H1 (cell line): Measurements from ENCODE around the gene GALNT13. TPM values are rescaled to one million over a fixed set of nuclear protein-coding genes. Genes with fewer than 3 reads are reported as not detected.

ENCODE experiments used
- CTCF ChIA-PET: fragments of 300-600 bp; sonication (Branson Sonifier 250); formaldehyde crosslinking; loops from one replicate; lab custom pipeline; 2021; ENCODE audit not compliant: partially characterized antibody; lab: Charles Lee
- POLR2A ChIA-PET: fragments of 300-600 bp; sonication (Branson Sonifier 250); formaldehyde crosslinking; loops from one replicate; lab custom pipeline; 2021; ENCODE audit warnings: inconsistent platforms; ENCODE audit not compliant: partially characterized antibody; lab: Charles Lee
- DNase-seq, 2 experiments: peaks; one replicate each; pipeline versions ENCODE4 v3.0.0 to v3.0.0-alpha.2; 2010 to 2022; ENCODE audit warnings: low spot score in 2 of 2, low read depth in 1 of 2, mixed read lengths in 1 of 2
- FAIRE-seq: peaks from 2 replicates; lab custom pipeline; 2011; peaks lifted over from hg19 to GRCh38; lab: Jason Lieb, UNC
- H2AFZ ChIP-seq: 2 replicates; pipeline ENCODE4 v1.8.1; 2012; ENCODE audit warnings: low read length, inconsistent platforms
- H2AK5ac ChIP-seq: 2 replicates; pipeline ENCODE4 v1.6.1; 2013; ENCODE audit warnings: low read depth, low read length
- H2BK120ac ChIP-seq: replicated peaks from 2 replicates; pipeline ENCODE3; 2013; ENCODE audit warnings: low read depth, low read length, inconsistent platforms
- H2BK12ac ChIP-seq: 2 replicates; pipeline ENCODE4 v1.6.1; 2013; ENCODE audit warnings: low read depth, low read length
- H2BK15ac ChIP-seq: 2 replicates; pipeline ENCODE4 v1.6.1; 2013; ENCODE audit warnings: low read length
- H2BK20ac ChIP-seq: 2 replicates; pipeline ENCODE4 v1.6.1; 2013; ENCODE audit warnings: low read length
- H2BK5ac ChIP-seq: 2 replicates; pipeline ENCODE4 v1.6.1; 2013; ENCODE audit warnings: low read depth, low read length
- H3K14ac ChIP-seq: 2 replicates; pipeline ENCODE4 v1.6.1; 2013; ENCODE audit warnings: inconsistent platforms; ENCODE audit not compliant: insufficient read length
- H3K18ac ChIP-seq: 2 replicates; pipeline ENCODE4 v1.6.1; 2013; ENCODE audit warnings: low read length; ENCODE audit errors: extremely low read depth
- H3K23ac ChIP-seq: 2 replicates; pipeline ENCODE4 v1.6.1; 2013; ENCODE audit warnings: inconsistent platforms; ENCODE audit not compliant: insufficient read length
- H3K23me2 ChIP-seq: 2 replicates; pipeline ENCODE4 v1.6.1; 2013; ENCODE audit warnings: low read depth, low read length
- H3K27ac ChIP-seq: 2 replicates; pipeline ENCODE4 v1.6.1; 2011; ENCODE audit warnings: low read depth, low read length, inconsistent platforms
- H3K27me3 ChIP-seq, 4 experiments: replicated peaks in 1 of 4; 1 replicate in 1 of 4; 2 replicates in 3 of 4; pipeline versions ENCODE4 v1.6.1 to v1.8.1; 2011 to 2013; ENCODE audit warnings: low read length in 3 of 4, mild to moderate bottlenecking in 3 of 4, inconsistent platforms in 2 of 4, mixed read lengths in 2 of 4, moderate library complexity in 1 of 4; ENCODE audit not compliant: control insufficient read depth in 3 of 4, insufficient read depth in 3 of 4; ENCODE audit errors: extremely low read depth in 1 of 4
- H3K36me3 ChIP-seq, 4 experiments: 2 replicates each; pipeline versions ENCODE4 v1.6.1 to v1.8.1; 2011 to 2013; ENCODE audit warnings: mild to moderate bottlenecking in 4 of 4, low read length in 3 of 4, moderate library complexity in 2 of 4, control low read depth in 1 of 4, inconsistent platforms in 1 of 4; ENCODE audit not compliant: insufficient read depth in 4 of 4, control insufficient read depth in 2 of 4
- H3K4ac ChIP-seq: replicated peaks from 2 replicates; pipeline ENCODE3; 2013; ENCODE audit warnings: low read length, low read depth, mixed read lengths, inconsistent platforms; ENCODE audit not compliant: insufficient read length
- H3K4me1 ChIP-seq, 4 experiments: replicated peaks in 1 of 4; 1 replicate in 1 of 4; 2 replicates in 3 of 4; pipeline versions ENCODE4 v1.6.1 to v1.8.1; 2011 to 2013; ENCODE audit warnings: low read length in 3 of 4, inconsistent platforms in 2 of 4, mixed read lengths in 1 of 4; ENCODE audit not compliant: insufficient read depth in 4 of 4, control insufficient read depth in 3 of 4
- H3K4me2 ChIP-seq, 2 experiments: 2 replicates each; pipeline versions ENCODE4 v1.6.1 to v1.8.1; 2011 to 2013; ENCODE audit warnings: low read depth in 2 of 2, low read length in 2 of 2, control low read depth in 1 of 2, inconsistent platforms in 1 of 2, mild to moderate bottlenecking in 1 of 2; ENCODE audit not compliant: insufficient read depth in 1 of 2
- H3K4me3 ChIP-seq, 4 experiments: fragments of 200-600, 300-600 bp in 1 of 4; sonication (generic), shearing (Covaris generic), sonication (Bioruptor Twin) in 1 of 4; 2 replicates each; pipeline versions ENCODE4 v1.5.1 to v1.8.1; 2011 to 2016; ENCODE audit warnings: low read length in 4 of 4, low read depth in 3 of 4, control low read depth in 2 of 4, inconsistent platforms in 2 of 4, mild to moderate bottlenecking in 2 of 4, mixed read lengths in 1 of 4, moderate library complexity in 1 of 4; ENCODE audit not compliant: insufficient read depth in 2 of 4; ENCODE audit errors: extremely low read depth in 1 of 4
- H3K56ac ChIP-seq: replicated peaks from 2 replicates; pipeline ENCODE3; 2013; ENCODE audit warnings: low read depth, mild to moderate bottlenecking, mixed read lengths, low read length, inconsistent platforms; ENCODE audit not compliant: insufficient read length
- H3K79me1 ChIP-seq: 2 replicates; pipeline ENCODE4 v1.6.1; 2013; ENCODE audit warnings: low read depth, low read length, control low read depth
- H3K79me2 ChIP-seq, 2 experiments: 2 replicates each; pipeline versions ENCODE4 v1.6.1 to v1.8.1; 2012 to 2013; ENCODE audit warnings: low read length in 2 of 2, mild to moderate bottlenecking in 2 of 2, inconsistent platforms in 1 of 2; ENCODE audit not compliant: insufficient read depth in 2 of 2, control insufficient read depth in 1 of 2
- H3K9ac ChIP-seq, 4 experiments: replicated peaks in 1 of 4; 1 replicate in 1 of 4; 2 replicates in 3 of 4; pipeline versions ENCODE4 v1.6.1 to v1.8.1; 2011 to 2013; ENCODE audit warnings: low read depth in 3 of 4, low read length in 3 of 4, control low read depth in 2 of 4, mild to moderate bottlenecking in 2 of 4, moderate library complexity in 2 of 4, inconsistent platforms in 1 of 4; ENCODE audit errors: extremely low read depth in 1 of 4
- H3K9me3 ChIP-seq, 2 experiments: 2 replicates each; pipeline versions ENCODE4 v1.6.1 to v1.8.1; 2012 to 2013; ENCODE audit warnings: mild to moderate bottlenecking in 2 of 2, moderate library complexity in 2 of 2, control low read depth in 1 of 2, inconsistent platforms in 1 of 2, low read depth in 1 of 2, low read length in 1 of 2, mixed read lengths in 1 of 2; ENCODE audit not compliant: insufficient read depth in 2 of 2
- H4K20me1 ChIP-seq, 2 experiments: replicated peaks in 1 of 2; 2 replicates each; pipeline versions ENCODE3 to v1.8.1; 2011 to 2013; ENCODE audit warnings: inconsistent platforms in 2 of 2, low read length in 2 of 2, mild to moderate bottlenecking in 1 of 2; ENCODE audit not compliant: insufficient read depth in 2 of 2, control insufficient read depth in 1 of 2
- H4K5ac ChIP-seq: 2 replicates; pipeline ENCODE4 v1.6.1; 2013; ENCODE audit warnings: low read length, low read depth, mixed read lengths, inconsistent platforms; ENCODE audit not compliant: insufficient read length
- H4K8ac ChIP-seq: 2 replicates; pipeline ENCODE4 v1.8.0; 2013; ENCODE audit warnings: mild to moderate bottlenecking, moderate library complexity, low read length, inconsistent platforms; ENCODE audit not compliant: insufficient read depth; ENCODE audit errors: extremely low read depth
- H4K91ac ChIP-seq: replicated peaks from 2 replicates; pipeline ENCODE3; 2013; ENCODE audit warnings: low read length, mixed read lengths, inconsistent platforms; ENCODE audit not compliant: insufficient read length
- BACH1 ChIP-seq: IDR thresholded peaks from 2 replicates; pipeline ENCODE4 v1.6.1; 2012; ENCODE audit warnings: low read length, improper control_type of control experiment
- SIN3A ChIP-seq, 2 experiments: IDR thresholded peaks in 1 of 2; conservative IDR thresholded peaks in 1 of 2; 2 replicates each; pipeline ENCODE4 v1.6.1; 2011 to 2012; ENCODE audit warnings: low read length in 2 of 2, improper control_type of control experiment in 1 of 2, low read depth in 1 of 2, mild to moderate bottlenecking in 1 of 2
- SIRT6 ChIP-seq: IDR thresholded peaks from one replicate; pipeline ENCODE4 v1.7.1; 2012; ENCODE audit warnings: low read length, inconsistent platforms
- SP1 ChIP-seq: IDR thresholded peaks from 2 replicates; pipeline ENCODE4 v1.6.1; 2011; ENCODE audit warnings: low read depth, low read length
- WGBS, 2 experiments: shearing (Covaris generic) in 1 of 2; methylation state at CpG; one replicate each; pipeline versions ENCODE4 v1.1.6 to v1.1.7; 2013 to 2015; ENCODE audit warnings: low lambda C conversion rate in 2 of 2, mixed read lengths in 2 of 2, inconsistent platforms in 1 of 2, low coverage in 1 of 2, missing lambda C conversion rate in 1 of 2; ENCODE audit not compliant: insufficient replicate concordance in 2 of 2, insufficient coverage in 1 of 2, insufficient read length in 1 of 2; ENCODE audit errors: extremely low coverage in 1 of 2, missing lambda C conversion rate in 1 of 2; 5-methylcytosine and 5-hydroxymethylcytosine counted together
- polyA plus RNA-seq, 7 experiments: library from polyadenylated mRNA; depleted of rRNA in 3 of 7; stranded (reverse) in 5 of 7; unstranded in 2 of 7; fragments of >200 nt in 5 of 7; fragments of 200-250 nt in 2 of 7; gene quantifications; 1 replicate in 5 of 7; 2 replicates in 1 of 7; 4 replicates in 1 of 7; pipeline versions ENCODE4 v1.2.1 to v1.2.3, GENCODE V29; 2011 to 2013; ENCODE audit warnings: missing spikeins in 2 of 7, mixed read lengths in 2 of 7
- total RNA-seq: library from RNA; stranded (reverse); fragmentation: NEBNext Ultra II Directional; extraction: Animal tissue kit (Norgen Biotek cat#: 25700); gene quantifications from 2 replicates; pipeline ENCODE4 v1.2.1, GENCODE V29; 2021

Gene GALNT13
- total and polyA plus RNA-seq, 2 of the 8 experiments (the other 6 are each of a cell fraction or from before 2014, with no cell fraction given) = 3.2 to 9.6 TPM

- H3K56ac ChIP-seq = no peak overlapping the region
- no peaks in the 10 kb centered on the region for H3K79me1 ChIP-seq
- H3K36me3 ChIP-seq = no peaks in the 10 kb centered on the region; a peak in 1 of 8 replicates
- H3K23ac ChIP-seq = no peak overlapping the region
- ChIA-PET POLR2A (no interaction called here), CTCF (no interaction called here)
- H3K79me2 ChIP-seq = no peaks in the 10 kb centered on the region
- H3K27ac ChIP-seq = no peak overlapping the region
- no peaks in the 10 kb centered on the region for H3K27me3 ChIP-seq
- H2AK5ac ChIP-seq = no peak overlapping the region
- no peak overlapping the region for H3K9ac ChIP-seq
- no peak overlapping the region for H2BK5ac ChIP-seq
- H4K5ac ChIP-seq = no peak overlapping the region
- no peak overlapping the region for H3K14ac ChIP-seq
- no peak overlapping the region for H3K18ac ChIP-seq
- H3K4me3 ChIP-seq = no peak overlapping the region
- no peaks in the 10 kb centered on the region for H3K23me2 ChIP-seq
- H2BK15ac ChIP-seq = no peak overlapping the region
- no peak overlapping the region for H2BK20ac ChIP-seq
- no peaks in the 10 kb centered on the region for H3K9me3 ChIP-seq
- TF ChIP-seq SIRT6 (no peak), SIN3A (conservative IDR thresholded peaks at IDR 0.05 in 1 of 2, IDR thresholded peaks at IDR 0.05 in 1 of 2; ENCODE audit: low read depth in 1 of 2, low read length in 2 of 2) (no peak), BACH1 (no peak), SP1 (no peak)
- H3K4me1 ChIP-seq = peaks cover 0 to 2% (median 0%) of the 10 kb centered on the region in 4 experiments; a peak in 1 of 7 replicates
- no peak overlapping the region for H4K91ac ChIP-seq
- no peak for FAIRE-seq
- 91% methylated on average over 1 of the region's 1 CpG; no CpG with 5 or more reads in 1 of the 2 experiments for WGBS, 2 experiments
- no peak overlapping the region for H2AFZ ChIP-seq
- no peak overlapping the region for H4K8ac ChIP-seq
- no peak overlapping the region for H3K4me2 ChIP-seq
- no peak for DNase-seq
- no peak overlapping the region for H2BK12ac ChIP-seq
- no peak overlapping the region for H3K4ac ChIP-seq
- H4K20me1 ChIP-seq = no peaks in the 10 kb centered on the region
- H2BK120ac ChIP-seq = no peak overlapping the region
Observed at GRCh38 chr2:154391051-154391450, 519.3 kb downstream of the GALNT13 start.
